Uterus (tissue), 4 donors: ENCODE measurements around the gene QPCTL. TPM values are rescaled to one million over a fixed set of nuclear protein-coding genes. Genes with fewer than 3 reads are reported as not detected.
A peak's percentile ranks its signal among the peaks of the same experiment; 100 is the strongest.

ENCODE experiments used
- DNase-seq, 2 donors: peaks; one replicate each; pipeline ENCODE4 v3.0.0-alpha.2; 2019 to 2020
- H3K27ac ChIP-seq, 2 donors: fragments of 200-600 bp; sonication (generic); 1 replicate in 1 of 2; 2 replicates in 1 of 2; pipeline ENCODE4 v1.5.1; 2016 to 2018
- H3K27me3 ChIP-seq, 2 donors: fragments of 200-600 bp; sonication (generic); one replicate each; pipeline ENCODE4 v1.5.1; 2018 to 2019; ENCODE audit warnings: control low read depth in 1 of 2
- H3K36me3 ChIP-seq, 2 donors: fragments of 200-600 bp; sonication (generic); one replicate each; pipeline ENCODE4 v1.5.1; 2019; ENCODE audit warnings: control low read depth in 1 of 2
- H3K4me1 ChIP-seq, 2 donors: fragments of 200-600 bp; sonication (generic); one replicate each; pipeline ENCODE4 v1.5.1; 2018 to 2019; ENCODE audit warnings: control low read depth in 1 of 2
- H3K4me3 ChIP-seq, 2 donors: fragments of 200-600 bp; sonication (generic); 1 replicate in 1 of 2; 2 replicates in 1 of 2; pipeline ENCODE4 v1.5.1; 2018 to 2019; ENCODE audit warnings: mild to moderate bottlenecking in 1 of 2
- H3K9me3 ChIP-seq, 2 donors: fragments of 200-600 bp; sonication (generic); one replicate each; pipeline ENCODE4 v1.5.1; 2019; ENCODE audit warnings: control low read depth in 1 of 2
- CTCF ChIP-seq, 4 experiments: fragments of 200-600 bp in 2 of 4; fragments of 450-650 bp in 2 of 4; sonication (generic) in 2 of 4; IDR thresholded peaks; one replicate each; pipeline ENCODE4 v1.5.1; 2016 to 2019; ENCODE audit warnings: antibody characterized with exemption in 4 of 4, mild to moderate bottlenecking in 2 of 4, moderate library complexity in 1 of 4
- POLR2A ChIP-seq, 2 donors: fragments of 450-650 bp; IDR thresholded peaks; one replicate each; pipeline ENCODE4 v1.6.1; 2016; ENCODE audit warnings: antibody characterized with exemption in 2 of 2, mild to moderate bottlenecking in 1 of 2, moderate library complexity in 1 of 2
- intact Hi-C: fragments of 100-400 bp; cut with DNase I; formaldehyde crosslinking; loops from one replicate; pipeline ENCODE4 v1.15.1; 2023; ENCODE audit warnings: low total_unique reads
- total RNA-seq, 4 donors: library from RNA; depleted of rRNA in 3 of 4; stranded (reverse); fragments of >200 nt in 3 of 4; gene quantifications; one replicate each; pipeline versions ENCODE4 v1.1.0 to v1.2.4, GENCODE V29; 2014 to 2023
- donor health status: DM: yes; HTN: yes; CAD: no.

Gene QPCTL
- total RNA-seq, 4 donors from 2014 or later: 6.5 to 18.2 (median 9.5) TPM; not detected in 1

- intact Hi-C loops: no loop called here
- Histone ChIP-seq H3K4me1 (no peaks in the 10 kb centered on the region), H3K36me3 (no peaks in the 10 kb centered on the region), H3K9me3 (no peaks in the 10 kb centered on the region), H3K27me3 (no peaks in the 10 kb centered on the region), H3K4me3 (no peak overlapping the region), H3K27ac (no peak overlapping the region)
- TF ChIP-seq CTCF (IDR thresholded peaks at IDR 0.05) (no peak), POLR2A (IDR thresholded peaks at IDR 0.05) (no peak)
- DNase-seq: no peak
These were observed 4.9 kb upstream of the QPCTL start for GRCh38 chr19:45687599-45687998.

GRCh38 chr19:45691516-45692186, 815 bp upstream of the QPCTL start, which contains the start of gene SNRPD2:
Gene SNRPD2 (minus strand): TSS chr19:45691953. CDS start chr19:45691888, 65 bp downstream.
- intact Hi-C loops: no loop called here
- H3K27me3 ChIP-seq: no peaks in the 10 kb centered on the region
- peak; percentile 93 for DNase-seq
- peak within 1 kb of the TSS; percentile 88 to 90 for H3K27ac ChIP-seq
- H3K36me3 ChIP-seq: no peaks in the 10 kb centered on the region
- no peaks in the 10 kb centered on the region for H3K9me3 ChIP-seq
- H3K4me3 ChIP-seq: peak within 1 kb of the TSS; percentile 77 to 82
- no peaks in the 10 kb centered on the region for H3K4me1 ChIP-seq
- TF ChIP-seq CTCF (IDR thresholded peaks at IDR 0.05): peak in 1 of 4 experiments; percentile 13
- TF ChIP-seq POLR2A (IDR thresholded peaks at IDR 0.05): peak; percentile 41 to 80

DNA sequence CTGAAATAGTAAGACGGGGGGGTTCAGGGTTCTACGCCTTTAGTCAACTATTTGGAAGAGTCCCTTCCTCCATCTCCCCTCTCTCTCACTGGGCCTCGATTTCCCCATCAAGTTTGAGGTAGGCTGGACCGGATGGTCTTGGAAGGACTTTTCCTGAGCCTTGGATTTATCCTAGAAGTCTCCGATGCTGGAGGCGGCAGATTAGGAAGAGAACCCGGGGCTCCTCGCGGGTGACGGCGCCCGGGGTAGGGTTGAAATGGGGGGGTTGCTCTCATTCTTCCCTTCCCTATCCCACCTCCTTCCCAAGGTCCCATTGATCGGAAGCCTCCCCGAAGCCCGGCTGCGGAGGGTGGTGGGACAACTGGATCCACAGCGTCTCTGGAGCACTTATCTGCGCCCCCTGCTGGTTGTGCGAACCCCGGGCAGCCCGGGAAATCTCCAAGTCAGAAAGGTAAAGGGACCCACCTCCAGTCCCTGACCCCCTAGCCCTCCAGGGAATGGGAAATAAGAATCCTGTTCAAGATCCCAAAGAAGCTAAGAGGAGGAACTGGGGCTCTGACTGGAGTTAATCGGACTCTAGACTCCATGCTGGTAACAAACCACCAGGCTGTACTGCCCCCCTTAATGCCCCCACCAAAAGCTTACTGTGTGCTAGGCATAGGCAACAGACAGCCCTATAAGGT, 781 bp downstream of the QPCTL start:
- no peaks in the 10 kb centered on the region for H3K9me3 ChIP-seq
- H3K27ac ChIP-seq: peak overlapping the region; percentile 88 to 90
- peak overlapping the region; percentile 77 to 82 for H3K4me3 ChIP-seq
- no peaks in the 10 kb centered on the region for H3K36me3 ChIP-seq
- H3K27me3 ChIP-seq: no peaks in the 10 kb centered on the region
- DNase-seq: peak; percentile 71 to 73
- H3K4me1 ChIP-seq: no peaks in the 10 kb centered on the region
- no peak for TF ChIP-seq POLR2A (IDR thresholded peaks at IDR 0.05)
- TF ChIP-seq CTCF (IDR thresholded peaks at IDR 0.05): peak; percentile 69 to 85 (median 80)
- intact Hi-C loops: no loop called here

- H3K9me3 ChIP-seq: no peaks in the 10 kb centered on the region
- no peak overlapping the region for H3K4me3 ChIP-seq
- no peaks in the 10 kb centered on the region for H3K4me1 ChIP-seq
- intact Hi-C loops: no loop called here
- no peaks in the 10 kb centered on the region for H3K27me3 ChIP-seq
- TF ChIP-seq CTCF (IDR thresholded peaks at IDR 0.05) (no peak), POLR2A (IDR thresholded peaks at IDR 0.05) (no peak)
- no peak for DNase-seq
- no peaks in the 10 kb centered on the region for H3K36me3 ChIP-seq
- H3K27ac ChIP-seq: no peak overlapping the region
These were observed 9.2 kb downstream of the QPCTL start for GRCh38 chr19:45701676-45702075.

GRCh38 chr19:45705115-45705514, 12.6 kb downstream of the QPCTL start:
- intact Hi-C loops: no loop called here
- H3K4me3 ChIP-seq: no peak overlapping the region
- DNase-seq: no peak
- no peak overlapping the region for H3K27ac ChIP-seq
- TF ChIP-seq POLR2A (IDR thresholded peaks at IDR 0.05) (no peak), CTCF (IDR thresholded peaks at IDR 0.05) (no peak)
- H3K9me3 ChIP-seq: no peaks in the 10 kb centered on the region
- no peaks in the 10 kb centered on the region for H3K27me3 ChIP-seq
- H3K4me1 ChIP-seq: no peaks in the 10 kb centered on the region
- H3K36me3 ChIP-seq: no peaks in the 10 kb centered on the region
